HFFc6 (cell line): ENCODE data around the gene YBX2. TPM values are rescaled to one million over a fixed set of nuclear protein-coding genes. Genes with fewer than 3 reads are reported as not detected.

Experiments
- DNase-seq: peaks from one replicate; pipeline ENCODE4 v3.0.0-alpha.2; 2018
- H3K27ac Mint-ChIP-seq: 2 replicates; pipeline ENCODE4 v1.8.0; 2020; ENCODE audit warnings: mild to moderate bottlenecking, mixed read lengths
- H3K27me3 Mint-ChIP-seq: 2 replicates; pipeline ENCODE4 v1.8.0; 2021; ENCODE audit warnings: mild to moderate bottlenecking, moderate library complexity, mixed read lengths; ENCODE audit not compliant: insufficient read depth
- H3K36me3 Mint-ChIP-seq: 2 replicates; pipeline ENCODE4 v1.8.0; 2021; ENCODE audit warnings: low read depth, mixed read lengths
- H3K4me1 Mint-ChIP-seq: 2 replicates; pipeline ENCODE4 v1.8.0; 2020; ENCODE audit warnings: low read depth, mixed read lengths
- H3K4me3 Mint-ChIP-seq: 2 replicates; pipeline ENCODE4 v1.8.0; 2020; ENCODE audit warnings: mild to moderate bottlenecking, moderate library complexity, mixed read lengths
- H3K9me3 Mint-ChIP-seq: 2 replicates; pipeline ENCODE4 v1.8.0; 2020; ENCODE audit warnings: mild to moderate bottlenecking, mixed read lengths
- total RNA-seq, 6 experiments: library from RNA; stranded (reverse); fragmentation: NEBNext Ultra II Directional; extraction: Animal tissue kit (Norgen Biotek cat#: 25700); gene quantifications; 2 replicates in 1 of 6; 3 replicates in 5 of 6; pipeline ENCODE4 v1.2.3, GENCODE V29; 2021
- TF ChIP-seq, protein P1 (sequence below): fragments of 200-600 bp; sonication (generic); IDR thresholded peaks from 2 replicates; pipeline ENCODE4 v1.5.0; 2021; ENCODE audit warnings: antibody characterized with exemption, mild to moderate bottlenecking

The YBX2 gene
- total RNA-seq, 6 experiments from 2014 or later = not detected

DNA sequence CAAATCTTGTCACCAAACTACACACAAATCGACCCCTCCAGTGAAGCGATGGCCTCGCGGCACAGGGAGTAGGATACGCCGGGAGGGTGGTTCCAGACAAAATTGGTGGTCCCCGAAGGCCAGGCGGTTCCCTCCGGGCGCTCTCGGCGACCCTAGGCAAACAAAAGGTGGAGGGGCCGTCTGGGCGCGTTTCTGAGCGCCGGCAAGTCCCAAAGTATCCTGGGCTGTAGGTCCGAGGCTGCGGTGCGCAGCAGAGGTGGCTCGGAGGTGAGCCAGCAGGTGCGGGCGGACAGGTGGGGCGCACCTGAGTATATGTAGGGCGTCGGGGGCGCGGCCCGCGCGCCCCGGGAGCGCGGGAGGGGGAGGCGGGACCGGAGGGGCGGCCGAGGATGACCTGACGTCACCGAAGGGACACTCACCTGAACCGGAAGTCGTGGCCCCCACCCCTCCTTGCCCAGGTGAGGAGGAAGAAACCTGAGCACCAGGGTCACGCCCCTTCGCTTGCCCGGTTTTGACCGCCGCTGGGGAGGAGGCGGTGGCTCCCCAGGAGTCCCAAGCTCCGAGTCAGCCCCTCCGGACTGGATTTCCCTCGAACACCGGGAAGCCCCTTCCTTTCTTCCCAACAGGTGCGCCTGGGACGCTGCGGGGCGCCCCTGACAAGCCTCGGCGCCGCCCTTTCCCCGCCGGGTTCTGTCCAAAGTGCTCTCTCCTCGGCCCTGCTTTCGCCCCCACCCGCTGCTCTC lies 32.1 kb downstream of the YBX2 start, which contains the start of gene CLDN7:
Gene CLDN7 (minus strand): TSS at position 287 of the 743 bp plus-strand sequence. CDS start 435 bp downstream, outside the sequence.
- DNase-seq = no peak
- TF ChIP-seq, protein P1, sequence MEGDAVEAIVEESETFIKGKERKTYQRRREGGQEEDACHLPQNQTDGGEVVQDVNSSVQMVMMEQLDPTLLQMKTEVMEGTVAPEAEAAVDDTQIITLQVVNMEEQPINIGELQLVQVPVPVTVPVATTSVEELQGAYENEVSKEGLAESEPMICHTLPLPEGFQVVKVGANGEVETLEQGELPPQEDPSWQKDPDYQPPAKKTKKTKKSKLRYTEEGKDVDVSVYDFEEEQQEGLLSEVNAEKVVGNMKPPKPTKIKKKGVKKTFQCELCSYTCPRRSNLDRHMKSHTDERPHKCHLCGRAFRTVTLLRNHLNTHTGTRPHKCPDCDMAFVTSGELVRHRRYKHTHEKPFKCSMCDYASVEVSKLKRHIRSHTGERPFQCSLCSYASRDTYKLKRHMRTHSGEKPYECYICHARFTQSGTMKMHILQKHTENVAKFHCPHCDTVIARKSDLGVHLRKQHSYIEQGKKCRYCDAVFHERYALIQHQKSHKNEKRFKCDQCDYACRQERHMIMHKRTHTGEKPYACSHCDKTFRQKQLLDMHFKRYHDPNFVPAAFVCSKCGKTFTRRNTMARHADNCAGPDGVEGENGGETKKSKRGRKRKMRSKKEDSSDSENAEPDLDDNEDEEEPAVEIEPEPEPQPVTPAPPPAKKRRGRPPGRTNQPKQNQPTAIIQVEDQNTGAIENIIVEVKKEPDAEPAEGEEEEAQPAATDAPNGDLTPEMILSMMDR = no peak
- peaks cover 10% of the 10 kb centered on the region for H3K27me3 Mint-ChIP-seq
- peak within 1 kb of the TSS; percentile 78 for H3K4me3 Mint-ChIP-seq
- peaks cover 5% of the 10 kb centered on the region for H3K36me3 Mint-ChIP-seq
- H3K4me1 Mint-ChIP-seq = peaks cover 32% of the 10 kb centered on the region
- H3K27ac Mint-ChIP-seq = peak within 1 kb of the TSS; percentile 30
- H3K9me3 Mint-ChIP-seq = peaks cover 4% of the 10 kb centered on the region

DNA sequence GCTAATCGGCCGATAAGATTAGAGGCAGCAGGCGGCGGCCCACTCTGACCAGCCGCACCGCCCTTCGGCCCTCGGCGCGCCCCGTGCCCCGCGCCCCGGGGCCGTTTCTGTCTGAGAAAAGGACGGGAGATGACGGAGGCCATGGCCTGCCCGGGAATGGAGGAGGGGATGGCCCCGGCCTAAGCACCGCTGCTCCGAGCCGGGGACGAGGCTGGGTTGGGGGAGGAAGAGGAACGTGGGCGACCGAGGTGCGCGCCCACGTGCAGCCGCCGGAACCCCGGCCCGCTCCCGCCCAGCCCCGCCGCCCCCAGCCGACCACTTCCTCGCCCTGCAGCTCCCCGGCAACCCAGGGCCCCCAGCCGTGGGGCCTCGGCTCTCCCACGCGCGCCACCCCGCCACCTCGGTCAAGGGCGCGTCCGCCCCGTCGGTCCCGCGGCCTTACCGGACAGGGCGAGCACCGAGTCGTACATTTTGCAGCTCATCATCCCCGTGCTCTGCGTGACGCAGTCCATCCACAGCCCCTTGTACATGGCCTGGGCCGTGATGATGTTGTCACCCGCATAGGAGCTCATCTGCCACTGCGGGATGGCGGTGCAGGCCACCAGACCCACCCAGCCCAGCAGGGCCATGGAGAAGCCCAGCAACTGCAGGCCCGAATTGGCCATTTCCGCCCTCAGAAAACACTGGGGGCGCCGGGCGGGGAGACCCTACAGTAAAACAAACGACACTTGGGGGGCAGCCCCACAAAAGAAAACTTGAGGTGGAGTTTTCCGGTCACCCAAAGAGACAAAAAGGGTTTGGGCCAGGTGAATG lies 32.9 kb downstream of the YBX2 start:
- Mint-ChIP-seq H3K27me3 (peaks cover 8% of the 10 kb centered on the region), H3K4me3 (peak overlapping the region; percentile 45), H3K4me1 (peaks cover 27% of the 10 kb centered on the region), H3K36me3 (peaks cover 9% of the 10 kb centered on the region), H3K27ac (no peak overlapping the region), H3K9me3 (peaks cover 1% of the 10 kb centered on the region)
- no peak for DNase-seq
- TF ChIP-seq, protein P1 = no peak

GRCh38 chr17:7260651-7261378 lies 33.6 kb downstream of the YBX2 start:
- Mint-ChIP-seq H3K4me3 (peak overlapping the region; percentile 45), H3K4me1 (peaks cover 19% of the 10 kb centered on the region), H3K36me3 (peaks cover 11% of the 10 kb centered on the region; the same call in 1 of the 2 replicates), H3K27ac (no peak overlapping the region), H3K27me3 (peaks cover 8% of the 10 kb centered on the region), H3K9me3 (no peaks in the 10 kb centered on the region)
- no peak for DNase-seq
- TF ChIP-seq, protein P1 = no peak

GRCh38 chr17:7260151-7260550 lies 34.3 kb downstream of the YBX2 start:
- TF ChIP-seq, protein P1 = no peak
- no peak for DNase-seq
- Mint-ChIP-seq H3K36me3 (peaks cover 11% of the 10 kb centered on the region; the same call in 1 of the 2 replicates), H3K4me3 (no peak overlapping the region), H3K9me3 (no peaks in the 10 kb centered on the region), H3K27ac (no peak overlapping the region), H3K4me1 (peaks cover 19% of the 10 kb centered on the region), H3K27me3 (peaks cover 8% of the 10 kb centered on the region)

DNA sequence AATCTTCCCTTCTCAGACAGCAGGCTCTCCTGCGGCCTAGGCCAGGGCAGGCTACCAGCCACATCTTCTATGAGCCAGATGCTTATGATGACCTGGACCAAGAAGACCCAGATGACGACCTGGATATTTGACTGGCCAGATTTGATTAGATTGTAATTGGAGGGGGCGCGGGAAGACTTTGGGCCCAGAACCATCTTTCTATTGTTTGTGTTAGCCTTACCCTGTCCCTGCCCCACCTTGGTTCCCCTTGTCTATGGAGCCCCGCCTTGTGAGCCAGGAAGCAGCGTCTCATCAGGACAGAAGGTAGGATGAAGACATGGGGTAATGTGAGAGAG lies 34.9 kb downstream of the YBX2 start:
- TF ChIP-seq, protein P1 = no peak
- Mint-ChIP-seq H3K27me3 (peaks cover 8% of the 10 kb centered on the region), H3K27ac (no peak overlapping the region), H3K4me1 (peaks cover 19% of the 10 kb centered on the region), H3K4me3 (no peak overlapping the region), H3K9me3 (no peaks in the 10 kb centered on the region), H3K36me3 (peaks cover 16% of the 10 kb centered on the region)
- DNase-seq = no peak
